ENCODE data around the gene FAM174A. TPM values are rescaled to one million over a fixed set of nuclear protein-coding genes. Genes with fewer than 3 reads are reported as not detected.

FAM174A gene
- total RNA-seq, 2 donors from 2014 or later, result 6.9 to 9.6 TPM

DNA sequence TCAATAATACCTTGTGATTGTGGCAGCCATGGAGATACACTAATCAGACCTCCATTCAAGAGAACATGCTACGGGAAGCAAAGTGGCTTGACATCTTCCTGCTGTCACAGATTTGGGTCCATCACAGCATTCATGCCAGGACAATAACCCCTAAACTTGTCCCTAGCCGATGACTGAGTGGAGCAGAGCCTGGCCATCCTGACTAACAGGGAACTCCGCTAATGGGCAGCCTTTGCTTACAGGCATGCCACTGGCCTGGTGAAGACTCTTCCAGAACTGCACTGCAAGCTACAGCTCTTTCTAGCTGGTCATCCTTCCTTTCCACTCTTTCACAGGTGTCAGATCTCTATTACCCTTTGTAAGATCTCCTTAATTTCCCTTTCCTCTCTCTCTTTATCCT, 16.0 kb downstream of the FAM174A start:
- Histone ChIP-seq H3K4me1 (ENCODE audit: control insufficient read depth, insufficient read depth, low read length) (no peaks in the 10 kb centered on the region), H3K9ac (ENCODE audit: extremely low read depth, low read length, poor library complexity, severe bottlenecking) (no peak overlapping the region), H3K27ac (ENCODE audit: low read depth, low read length) (no peak overlapping the region), H3K36me3 (ENCODE audit: control insufficient read depth, insufficient read depth, low read length) (no peaks in the 10 kb centered on the region), H3K27me3 (ENCODE audit: control insufficient read depth, insufficient read depth, low read length, poor library complexity, severe bottlenecking) (no peaks in the 10 kb centered on the region), H3K9me3 (ENCODE audit: control insufficient read depth, low read length) (no peaks in the 10 kb centered on the region), H3K4me3 (ENCODE audit: low read length) (no peak overlapping the region)
- 95 to 100% methylated on average over 2 to 3 of the region's 3 CpGs for WGBS, 2 experiments (ENCODE audit: insufficient coverage in 1 of 2, insufficient read length in 1 of 2)
- Mint-ChIP-seq H3K27me3 (ENCODE audit: insufficient read depth) (no peaks in the 10 kb centered on the region), H3K4me1 (no peaks in the 10 kb centered on the region), H3K27ac (no peak overlapping the region), H3K36me3 (ENCODE audit: low read depth) (peaks cover 4% of the 10 kb centered on the region), H3K4me3 (no peak overlapping the region), H3K9me3 (peaks cover 8% of the 10 kb centered on the region)
- TF ChIP-seq, protein P1, sequence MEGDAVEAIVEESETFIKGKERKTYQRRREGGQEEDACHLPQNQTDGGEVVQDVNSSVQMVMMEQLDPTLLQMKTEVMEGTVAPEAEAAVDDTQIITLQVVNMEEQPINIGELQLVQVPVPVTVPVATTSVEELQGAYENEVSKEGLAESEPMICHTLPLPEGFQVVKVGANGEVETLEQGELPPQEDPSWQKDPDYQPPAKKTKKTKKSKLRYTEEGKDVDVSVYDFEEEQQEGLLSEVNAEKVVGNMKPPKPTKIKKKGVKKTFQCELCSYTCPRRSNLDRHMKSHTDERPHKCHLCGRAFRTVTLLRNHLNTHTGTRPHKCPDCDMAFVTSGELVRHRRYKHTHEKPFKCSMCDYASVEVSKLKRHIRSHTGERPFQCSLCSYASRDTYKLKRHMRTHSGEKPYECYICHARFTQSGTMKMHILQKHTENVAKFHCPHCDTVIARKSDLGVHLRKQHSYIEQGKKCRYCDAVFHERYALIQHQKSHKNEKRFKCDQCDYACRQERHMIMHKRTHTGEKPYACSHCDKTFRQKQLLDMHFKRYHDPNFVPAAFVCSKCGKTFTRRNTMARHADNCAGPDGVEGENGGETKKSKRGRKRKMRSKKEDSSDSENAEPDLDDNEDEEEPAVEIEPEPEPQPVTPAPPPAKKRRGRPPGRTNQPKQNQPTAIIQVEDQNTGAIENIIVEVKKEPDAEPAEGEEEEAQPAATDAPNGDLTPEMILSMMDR (conservative IDR thresholded peaks at IDR 0.05), result no peak
- no peak for DNase-seq

DNA sequence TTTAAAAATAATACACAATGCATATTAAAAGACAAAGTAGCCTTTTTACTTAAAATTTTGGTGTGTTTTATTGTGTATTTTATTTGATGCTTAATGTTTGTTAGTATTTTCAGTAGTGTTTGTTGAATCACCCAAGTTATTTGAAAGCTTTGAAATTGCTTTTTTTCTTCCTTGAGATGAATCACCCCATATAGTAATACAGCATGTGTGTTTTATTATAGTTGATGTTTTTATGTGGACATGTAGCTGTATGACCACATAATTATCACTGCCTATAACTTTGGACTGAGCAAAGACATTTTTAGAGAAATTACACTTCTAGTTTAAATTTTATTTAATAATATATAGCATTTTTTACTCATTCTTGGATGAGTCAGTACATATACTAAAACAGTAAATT, 18.0 kb downstream of the FAM174A start:
- Mint-ChIP-seq H3K4me3 (no peak overlapping the region), H3K36me3 (ENCODE audit: low read depth) (peaks cover 4% of the 10 kb centered on the region), H3K9me3 (peaks cover 8% of the 10 kb centered on the region), H3K27me3 (ENCODE audit: insufficient read depth) (no peaks in the 10 kb centered on the region), H3K4me1 (no peaks in the 10 kb centered on the region), H3K27ac (no peak overlapping the region)
- Histone ChIP-seq H3K27me3 (ENCODE audit: control insufficient read depth, insufficient read depth, low read length, poor library complexity, severe bottlenecking) (no peaks in the 10 kb centered on the region), H3K4me1 (ENCODE audit: control insufficient read depth, insufficient read depth, low read length) (no peaks in the 10 kb centered on the region), H3K4me3 (ENCODE audit: low read length) (no peak overlapping the region), H3K9me3 (ENCODE audit: control insufficient read depth, low read length) (no peaks in the 10 kb centered on the region), H3K36me3 (ENCODE audit: control insufficient read depth, insufficient read depth, low read length) (no peaks in the 10 kb centered on the region), H3K27ac (ENCODE audit: low read depth, low read length) (no peak overlapping the region), H3K9ac (ENCODE audit: extremely low read depth, low read length, poor library complexity, severe bottlenecking) (no peak overlapping the region)
- DNase-seq, result no peak
- TF ChIP-seq, protein P1 (conservative IDR thresholded peaks at IDR 0.05), result no peak

DNA sequence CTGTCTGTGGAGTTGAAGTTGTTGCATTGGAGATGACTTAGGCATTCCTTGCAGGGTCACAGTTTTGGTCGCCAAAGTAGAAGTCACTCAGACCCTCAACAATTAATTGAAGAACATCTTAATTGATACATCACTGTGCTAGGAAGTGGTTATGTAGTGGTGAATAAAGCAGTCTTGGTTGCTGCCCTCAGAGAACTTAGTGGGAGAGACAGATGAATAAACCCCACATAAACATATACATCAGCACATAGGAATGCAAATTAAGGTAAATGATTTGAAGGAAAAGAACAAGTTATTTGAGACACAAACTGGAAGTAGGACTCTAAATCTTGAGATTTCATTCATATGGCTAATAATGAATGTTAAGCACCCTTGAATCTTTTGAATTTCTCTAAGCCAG, 25.7 kb downstream of the FAM174A start:
- no peak overlapping the region for H3K27ac ChIP-seq (ENCODE audit: low read depth, low read length)
- Mint-ChIP-seq H3K27ac (no peak overlapping the region), H3K36me3 (ENCODE audit: low read depth) (no peaks in the 10 kb centered on the region), H3K4me3 (no peak overlapping the region), H3K4me1 (no peaks in the 10 kb centered on the region), H3K27me3 (ENCODE audit: insufficient read depth) (no peaks in the 10 kb centered on the region), H3K9me3 (peaks cover under 1% of the 10 kb centered on the region)
- no peaks in the 10 kb centered on the region for H3K9me3 ChIP-seq (ENCODE audit: control insufficient read depth, low read length)
- no peak overlapping the region for H3K4me3 ChIP-seq (ENCODE audit: low read length)
- no peak overlapping the region for H3K9ac ChIP-seq (ENCODE audit: extremely low read depth, low read length, poor library complexity, severe bottlenecking)
- TF ChIP-seq, protein P1 (conservative IDR thresholded peaks at IDR 0.05), result no peak
- no peak for DNase-seq
- WGBS, 2 experiments (ENCODE audit: insufficient coverage in 1 of 2, insufficient read length in 1 of 2), result no CpG with 5 or more reads among the region's 1 CpG
- H3K27me3 ChIP-seq (ENCODE audit: control insufficient read depth, insufficient read depth, low read length, poor library complexity, severe bottlenecking), result no peaks in the 10 kb centered on the region
- no peaks in the 10 kb centered on the region for H3K4me1 ChIP-seq (ENCODE audit: control insufficient read depth, insufficient read depth, low read length)
- H3K36me3 ChIP-seq (ENCODE audit: control insufficient read depth, insufficient read depth, low read length), result peaks cover 7% of the 10 kb centered on the region

All from endodermal cell (in vitro differentiated cells).